Neural cell (in vitro differentiated cells): ENCODE measurements around the gene ADARB2. TPM values are rescaled to one million over a fixed set of nuclear protein-coding genes. Genes with fewer than 3 reads are reported as not detected.

ENCODE experiments used
- H2AFZ ChIP-seq: fragments of 200-600, 300-800 bp; sonication (generic), shearing (Covaris generic); 2 replicates; pipeline ENCODE4 v1.6.0; 2014; ENCODE audit warnings: low read depth, mild to moderate bottlenecking, antibody characterized with exemption, low read length, moderate library complexity
- H3F3A ChIP-seq: fragments of 200-600 bp; shearing (Covaris generic); 2 replicates; pipeline ENCODE4 v1.6.1; 2016; ENCODE audit warnings: mild to moderate bottlenecking, moderate library complexity, mixed read lengths, antibody characterized with exemption, low read length; ENCODE audit not compliant: insufficient read depth, poor library complexity, severe bottlenecking
- H3K27ac ChIP-seq: fragments of 200-600, 300-800 bp; sonication (generic), shearing (Covaris generic); 2 replicates; pipeline ENCODE4 v1.5.1; 2014; ENCODE audit warnings: mild to moderate bottlenecking, low read length, moderate library complexity
- H3K27me3 ChIP-seq: fragments of 300-800, 200-600 bp; sonication (generic), shearing (Covaris generic); 2 replicates; pipeline ENCODE4 v1.6.0; 2014; ENCODE audit warnings: mild to moderate bottlenecking, low read depth, low read length, moderate library complexity; ENCODE audit not compliant: insufficient read depth
- H3K36me3 ChIP-seq: fragments of 300-800, 200-600 bp; sonication (generic), shearing (Covaris generic); 2 replicates; pipeline ENCODE4 v1.5.1; 2014; ENCODE audit warnings: mild to moderate bottlenecking, antibody characterized with exemption, low read length, moderate library complexity; ENCODE audit not compliant: insufficient read depth
- H3K4me2 ChIP-seq: fragments of 300-800, 200-600 bp; sonication (generic), shearing (Covaris generic); 2 replicates; pipeline ENCODE4 v1.6.0; 2014; ENCODE audit warnings: mild to moderate bottlenecking, low read length
- H3K4me3 ChIP-seq: fragments of 300-800, 200-600 bp; sonication (generic), shearing (Covaris generic); 2 replicates; pipeline ENCODE4 v1.5.1; 2014; ENCODE audit warnings: mild to moderate bottlenecking, low read length, moderate library complexity
- H3K79me2 ChIP-seq: fragments of 200-600 bp; shearing (Covaris generic); replicated peaks from 2 replicates; pipeline ENCODE4 v1.6.0; 2014; ENCODE audit warnings: mild to moderate bottlenecking, low read length, moderate library complexity; ENCODE audit not compliant: insufficient read depth
- H3K9ac ChIP-seq: fragments of 300-800, 200-600 bp; sonication (generic), shearing (Covaris generic); 2 replicates; pipeline ENCODE4 v1.6.1; 2016; ENCODE audit warnings: mild to moderate bottlenecking, low read length, mixed read lengths
- H3K9me2 ChIP-seq: fragments of 200-600 bp; shearing (Covaris generic); 2 replicates; pipeline ENCODE4 v1.6.1; 2016; ENCODE audit warnings: mild to moderate bottlenecking, low read length, mixed read lengths; ENCODE audit not compliant: insufficient read depth
- H3K9me3 ChIP-seq: fragments of 200-600, 300-800 bp; sonication (generic), shearing (Covaris generic); 2 replicates; pipeline ENCODE4 v1.6.1; 2016; ENCODE audit warnings: mild to moderate bottlenecking, mixed run types, low read length, moderate library complexity, mixed read lengths
- H4K20me1 ChIP-seq: fragments of 200-600 bp; shearing (Covaris generic); 2 replicates; pipeline ENCODE4 v1.6.1; 2016; ENCODE audit warnings: mild to moderate bottlenecking, mixed run types; ENCODE audit not compliant: insufficient read depth
- CTCF ChIP-seq: fragments of 450-650 bp; IDR thresholded peaks from 2 replicates; pipeline ENCODE4 v1.5.1; 2014; ENCODE audit warnings: antibody characterized with exemption, mild to moderate bottlenecking, moderate library complexity; ENCODE audit not compliant: poor library complexity, severe bottlenecking
- EP300 ChIP-seq: fragments of 450-650 bp; conservative IDR thresholded peaks from 2 replicates; pipeline ENCODE4 v1.6.1; 2014; ENCODE audit warnings: antibody characterized with exemption, mild to moderate bottlenecking, moderate library complexity; ENCODE audit not compliant: poor library complexity, severe bottlenecking
- EZH2 ChIP-seq: fragments of 200-600, 300-800 bp; shearing (Covaris generic), sonication (generic); IDR thresholded peaks from 2 replicates; pipeline ENCODE4 v1.6.1; 2014; ENCODE audit warnings: antibody characterized with exemption, low read length, borderline replicate concordance, mild to moderate bottlenecking; ENCODE audit not compliant: insufficient read depth, poor library complexity, severe bottlenecking
- MXI1 ChIP-seq: fragments of 450-650 bp; conservative IDR thresholded peaks from 2 replicates; pipeline ENCODE4 v1.6.1; 2014; ENCODE audit warnings: antibody characterized with exemption, mild to moderate bottlenecking; ENCODE audit not compliant: poor library complexity, severe bottlenecking
- POLR2AphosphoS5 ChIP-seq: IDR thresholded peaks from 2 replicates; pipeline ENCODE4 v1.6.1; 2012
- RAD21 ChIP-seq: fragments of 450-650 bp; conservative IDR thresholded peaks from 2 replicates; pipeline ENCODE4 v1.6.1; 2014; ENCODE audit warnings: antibody characterized with exemption, mild to moderate bottlenecking, moderate library complexity
- REST ChIP-seq: IDR thresholded peaks from 2 replicates; pipeline ENCODE4 v1.6.1; 2012; ENCODE audit warnings: borderline replicate concordance
- SMC3 ChIP-seq: fragments of 450-650 bp; conservative IDR thresholded peaks from 2 replicates; pipeline ENCODE4 v1.6.1; 2014; ENCODE audit warnings: antibody characterized with exemption, mild to moderate bottlenecking, moderate library complexity; ENCODE audit not compliant: poor library complexity
- TAF1 ChIP-seq: IDR thresholded peaks from 2 replicates; pipeline ENCODE4 v1.6.1; 2012; ENCODE audit warnings: low read depth
- polyA plus RNA-seq: library from polyadenylated mRNA; depleted of rRNA; stranded (reverse); fragments of >200 nt; gene quantifications from 2 replicates; pipeline ENCODE4 v1.2.3, GENCODE V29; 2014

Gene ADARB2
- polyA plus RNA-seq, 1 donor from 2014 or later: 3.6 TPM

DNA sequence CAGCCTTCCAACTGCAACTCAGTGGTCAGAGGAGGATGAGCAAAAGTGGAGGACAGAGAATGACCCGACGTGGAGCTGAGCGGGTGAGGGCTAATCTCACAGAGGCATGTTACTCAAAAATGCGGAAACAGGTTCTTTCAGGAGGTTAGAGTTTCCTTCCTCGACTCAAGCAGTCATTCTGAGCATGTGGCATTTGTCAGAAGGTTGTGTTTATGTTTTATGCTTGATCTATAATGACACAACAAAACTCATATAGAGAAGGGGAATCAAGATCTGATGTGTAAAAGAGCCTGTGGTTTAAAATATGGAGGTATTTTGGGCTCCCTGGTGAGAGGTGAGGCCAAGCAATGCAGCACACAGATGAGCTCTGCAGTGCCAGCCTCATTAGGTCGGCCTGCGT is 311.4 kb downstream of the ADARB2 start:
- Histone ChIP-seq H2AFZ (no peak overlapping the region), H3K79me2 (no peaks in the 10 kb centered on the region), H3K27me3 (no peaks in the 10 kb centered on the region), H3K36me3 (no peaks in the 10 kb centered on the region), H3K9ac (no peak overlapping the region), H4K20me1 (no peaks in the 10 kb centered on the region), H3F3A (no peaks in the 10 kb centered on the region), H3K27ac (no peak overlapping the region), H3K4me3 (no peak overlapping the region), H3K9me3 (no peaks in the 10 kb centered on the region), H3K9me2 (no peaks in the 10 kb centered on the region), H3K4me2 (no peak overlapping the region)
- no peak for TF ChIP-seq POLR2AphosphoS5
- TF ChIP-seq MXI1: no peak
- no peak for TF ChIP-seq EP300
- TF ChIP-seq CTCF: no peak
- TF ChIP-seq EZH2: no peak
- TF ChIP-seq SMC3: no peak
- no peak for TF ChIP-seq TAF1
- TF ChIP-seq RAD21: no peak
- TF ChIP-seq REST: no peak

DNA sequence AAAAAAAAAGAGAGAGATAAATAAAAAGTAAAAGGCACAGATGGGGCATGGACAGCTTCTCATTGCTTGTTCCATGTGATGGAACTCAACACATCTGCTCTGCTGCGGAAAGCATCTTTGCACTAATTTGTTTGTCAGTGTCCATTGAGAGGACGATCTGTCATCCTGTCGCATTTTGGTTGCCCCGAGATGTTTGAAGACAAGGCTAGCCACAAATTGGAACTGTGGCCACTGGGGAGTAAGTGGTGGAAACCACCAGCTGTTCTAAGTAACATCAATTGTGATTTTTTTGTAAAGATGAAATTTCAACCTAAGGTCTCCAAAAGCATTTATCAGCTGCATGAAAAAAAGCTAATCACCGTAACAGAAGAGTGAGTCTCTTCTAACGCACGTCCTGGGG is 312.7 kb downstream of the ADARB2 start:
- Histone ChIP-seq H3K9ac (no peak overlapping the region), H3K4me2 (no peak overlapping the region), H2AFZ (no peak overlapping the region), H3K27me3 (no peaks in the 10 kb centered on the region), H3K9me3 (no peaks in the 10 kb centered on the region), H3K79me2 (no peaks in the 10 kb centered on the region), H3K36me3 (no peaks in the 10 kb centered on the region), H3F3A (no peaks in the 10 kb centered on the region), H4K20me1 (no peaks in the 10 kb centered on the region), H3K9me2 (no peaks in the 10 kb centered on the region), H3K27ac (no peak overlapping the region), H3K4me3 (no peak overlapping the region)
- TF ChIP-seq SMC3 (no peak), MXI1 (no peak), EP300 (no peak), CTCF (no peak), EZH2 (no peak), REST (no peak), RAD21 (no peak), TAF1 (no peak), POLR2AphosphoS5 (no peak)
